HCT116 (cell line): ENCODE results near the gene UBA6. TPM values are rescaled to one million over a fixed set of nuclear protein-coding genes. Genes with fewer than 3 reads are reported as not detected.

Experiments
- ATAC-seq: fragments of 200-7000 bp; cut with Tn5 transposase; 2 replicates; pipeline ENCODE4 v1.9.1; 2020; ENCODE audit warnings: mild to moderate bottlenecking, moderate library complexity
- BruUV-seq: library from RNA; stranded (reverse); fragments of 400-500 nt; replicated peaks from 2 replicates; lab custom pipeline; 2021; lab: Mats Ljungman, UMichigan
- CTCF ChIA-PET: fragments of 300-600 bp; sonication (Branson Sonifier 250); formaldehyde crosslinking; loops from one replicate; lab custom pipeline; 2021; ENCODE audit warnings: antibody characterized with exemption; lab: Charles Lee
- POLR2A ChIA-PET: fragments of 300-600, 350-600 bp; sonication (Branson Sonifier 250); formaldehyde crosslinking; loops from one replicate; lab custom pipeline; 2021; ENCODE audit warnings: antibody characterized with exemption; lab: Charles Lee
- RAD21 ChIA-PET, 2 experiments: fragments of 300-600 bp; sonication (Branson Sonifier 250); formaldehyde crosslinking; loops; one replicate each; lab custom pipeline; 2023; ENCODE audit warnings: low total read pairs in 2 of 2; ENCODE audit not compliant: uncharacterized antibody in 2 of 2, unreplicated experiment in 2 of 2, low non-redundant PET in 1 of 2; lab: Charles Lee
- DNase-seq: peaks from one replicate; pipeline ENCODE4 v3.0.0-alpha.2; 2010; ENCODE audit warnings: low read depth, low spot score
- H2AFZ ChIP-seq: fragments of 200-600 bp; shearing (Covaris generic), sonication (generic); 2 replicates; pipeline ENCODE4 v1.6.1; 2017; ENCODE audit warnings: low read depth, mixed run types, mixed read lengths, antibody characterized with exemption, low read length; ENCODE audit not compliant: poor library complexity, severe bottlenecking
- H3K27ac ChIP-seq: 2 replicates; pipeline ENCODE4 v1.5.1; 2012; ENCODE audit warnings: low read depth, low read length
- H3K27me3 ChIP-seq: fragments of 200-600 bp; sonication (generic); 2 replicates; pipeline ENCODE4 v1.6.1; 2016; ENCODE audit warnings: mixed run types, low read length, mixed read lengths; ENCODE audit not compliant: insufficient read depth
- H3K36me3 ChIP-seq, 2 experiments: fragments of 200-500 bp in 1 of 2; fragments of 200-600 bp in 1 of 2; sonication (Bioruptor generic) in 1 of 2; sonication (generic) in 1 of 2; 2 replicates each; pipeline versions ENCODE4 v1.5.1 to v1.6.1; 2014 to 2016; ENCODE audit warnings: low read length in 2 of 2, inconsistent platforms in 1 of 2, mixed read lengths in 1 of 2, mixed run types in 1 of 2; ENCODE audit not compliant: insufficient read depth in 2 of 2, control insufficient read depth in 1 of 2
- H3K4me1 ChIP-seq, 2 experiments: fragments of 200-600 bp in 1 of 2; sonication (generic) in 1 of 2; 2 replicates each; pipeline versions ENCODE4 v1.5.1 to v1.6.1; 2012 to 2017; ENCODE audit warnings: low read length in 2 of 2, inconsistent platforms in 1 of 2, mild to moderate bottlenecking in 1 of 2, mixed read lengths in 1 of 2, mixed run types in 1 of 2, moderate library complexity in 1 of 2; ENCODE audit not compliant: insufficient read depth in 2 of 2, control insufficient read depth in 1 of 2
- H3K4me2 ChIP-seq: fragments of 200-600 bp; sonication (generic); 2 replicates; pipeline ENCODE4 v1.6.1; 2017; ENCODE audit warnings: mixed run types, low read length, mixed read lengths
- H3K4me3 ChIP-seq, 2 experiments: fragments of 200-600 bp in 1 of 2; sonication (generic) in 1 of 2; replicated peaks in 1 of 2; 2 replicates each; pipeline ENCODE4 v1.5.1; 2011 to 2016; ENCODE audit warnings: low read length in 2 of 2, control low read depth in 1 of 2, low read depth in 1 of 2, mild to moderate bottlenecking in 1 of 2, mixed read lengths in 1 of 2, mixed run types in 1 of 2
- H3K79me2 ChIP-seq: fragments of 200-600 bp; sonication (generic); 2 replicates; pipeline ENCODE4 v1.6.1; 2017; ENCODE audit warnings: mild to moderate bottlenecking, mixed run types, low read length, moderate library complexity, mixed read lengths; ENCODE audit not compliant: insufficient read depth
- H3K9ac ChIP-seq: fragments of 200-600 bp; sonication (generic); 2 replicates; pipeline ENCODE4 v1.6.1; 2016; ENCODE audit warnings: low read length, mixed read lengths
- H3K9me2 ChIP-seq: fragments of 200-600 bp; sonication (generic), shearing (Covaris generic); 2 replicates; pipeline ENCODE4 v1.6.1; 2017; ENCODE audit warnings: mixed run types, mild to moderate bottlenecking, moderate library complexity; ENCODE audit not compliant: insufficient read depth
- H3K9me3 ChIP-seq, 2 experiments: fragments of 200-500 bp in 1 of 2; fragments of 200-600 bp in 1 of 2; sonication (Bioruptor generic) in 1 of 2; sonication (generic) in 1 of 2; 2 replicates each; pipeline ENCODE4 v1.6.1; 2014 to 2017; ENCODE audit warnings: low read length in 2 of 2, mixed read lengths in 2 of 2, inconsistent platforms in 1 of 2, low read depth in 1 of 2, mild to moderate bottlenecking in 1 of 2, mixed run types in 1 of 2, moderate library complexity in 1 of 2; ENCODE audit not compliant: control insufficient read depth in 1 of 2, insufficient read depth in 1 of 2
- H4K20me1 ChIP-seq: fragments of 200-600 bp; sonication (generic), shearing (Covaris generic); 2 replicates; pipeline ENCODE4 v1.6.1; 2017; ENCODE audit warnings: mixed run types, mild to moderate bottlenecking, moderate library complexity; ENCODE audit not compliant: insufficient read depth
- CBX3 ChIP-seq: IDR thresholded peaks from 2 replicates; pipeline ENCODE4 v1.6.1; 2012; ENCODE audit warnings: low read depth
- CTCF ChIP-seq, 3 experiments: fragments of 200-600 bp in 1 of 3; sonication (generic) in 1 of 3; IDR thresholded peaks in 2 of 3; conservative IDR thresholded peaks in 1 of 3; 2 replicates each; pipeline ENCODE4 v1.5.1; 2012 to 2017; ENCODE audit warnings: low read depth in 2 of 3, low read length in 2 of 3, antibody characterized with exemption in 1 of 3, borderline replicate concordance in 1 of 3, control low read depth in 1 of 3, mild to moderate bottlenecking in 1 of 3, mixed read lengths in 1 of 3, mixed run types in 1 of 3, moderate library complexity in 1 of 3; ENCODE audit not compliant: insufficient read depth in 1 of 3
- ELF1 ChIP-seq: IDR thresholded peaks from 2 replicates; pipeline ENCODE4 v1.6.1; 2012; ENCODE audit warnings: low read depth, borderline replicate concordance
- EZH2 ChIP-seq: fragments of 200-600 bp; sonication (generic); IDR thresholded peaks from 2 replicates; pipeline ENCODE4 v1.6.1; 2017; ENCODE audit warnings: antibody characterized with exemption, mixed run types
- FOSL1 ChIP-seq: IDR thresholded peaks from 2 replicates; pipeline ENCODE4 v1.6.1; 2012; ENCODE audit warnings: low read depth
- JUND ChIP-seq: IDR thresholded peaks from 2 replicates; pipeline ENCODE4 v1.6.1; 2012
- POLR2A ChIP-seq: IDR thresholded peaks from 2 replicates; pipeline ENCODE4 v1.7.0; 2011; ENCODE audit warnings: borderline replicate concordance; ENCODE audit not compliant: insufficient read depth, insufficient read length; ENCODE audit errors: extremely low read depth
- POLR2AphosphoS5 ChIP-seq: IDR thresholded peaks from 2 replicates; pipeline ENCODE4 v1.6.1; 2011; ENCODE audit warnings: mild to moderate bottlenecking, low read depth, low read length, moderate library complexity
- SP1 ChIP-seq: IDR thresholded peaks from 2 replicates; pipeline ENCODE4 v1.6.1; 2012; ENCODE audit warnings: low read depth
- TCF7L2 ChIP-seq: IDR thresholded peaks from 2 replicates; pipeline ENCODE4 v1.7.0; 2011; ENCODE audit warnings: borderline replicate concordance, inconsistent platforms; ENCODE audit not compliant: insufficient read depth, insufficient read length; ENCODE audit errors: extremely low read depth
- ZFX ChIP-seq: fragments of 450-650 bp; IDR thresholded peaks from 2 replicates; pipeline ENCODE4 v1.6.1; 2017
- ZNF274 ChIP-seq: fragments of 200-500 bp; sonication (Bioruptor generic); IDR thresholded peaks from 2 replicates; pipeline ENCODE4 v1.6.1; 2014; ENCODE audit warnings: mild to moderate bottlenecking, low read depth, low read length, inconsistent platforms
- intact Hi-C: fragments of 100-400 bp; cut with micrococcal nuclease; formaldehyde crosslinking; loops from 2 replicates; pipeline ENCODE4 v1.10.0; 2022
- total RNA-seq: library from RNA; stranded (reverse); gene quantifications from one replicate; pipeline ENCODE4 v1.2.1, GENCODE V29; 2021; ENCODE audit not compliant: unreplicated experiment
- TF ChIP-seq, protein P1 (sequence below): IDR thresholded peaks from 2 replicates; pipeline ENCODE4 v1.6.1; 2012
- TF ChIP-seq, protein P2 (sequence below): IDR thresholded peaks from 2 replicates; pipeline ENCODE4 v1.6.1; 2012

UBA6 gene
- total RNA-seq, 1 experiment from 2014 or later = 98.9 TPM

GRCh38 chr4:67717586-67717985 lies 16.6 kb upstream of the UBA6 start:
- DNase-seq (no peak), ATAC-seq (no peak)
- CTCF ChIA-PET = no interaction called here
- no peaks in the 10 kb centered on the region for H4K20me1 ChIP-seq
- H3K9me2 ChIP-seq = no peaks in the 10 kb centered on the region
- TF ChIP-seq CTCF (IDR thresholded peaks at IDR 0.05 in 2 of 3, conservative IDR thresholded peaks at IDR 0.05 in 1 of 3; ENCODE audit: borderline replicate concordance in 1 of 3, insufficient read depth in 1 of 3, low read depth in 2 of 3, low read length in 2 of 3) (no peak), CBX3 (no peak), FOSL1 (no peak), TCF7L2 (no peak), POLR2A (no peak), EZH2 (no peak), ZFX (no peak), POLR2AphosphoS5 (no peak), SP1 (no peak), ZNF274 (no peak), JUND (no peak), ELF1 (no peak)
- TF ChIP-seq, protein P1, sequence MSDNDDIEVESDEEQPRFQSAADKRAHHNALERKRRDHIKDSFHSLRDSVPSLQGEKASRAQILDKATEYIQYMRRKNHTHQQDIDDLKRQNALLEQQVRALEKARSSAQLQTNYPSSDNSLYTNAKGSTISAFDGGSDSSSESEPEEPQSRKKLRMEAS = no peak
- TF ChIP-seq, protein P2, sequence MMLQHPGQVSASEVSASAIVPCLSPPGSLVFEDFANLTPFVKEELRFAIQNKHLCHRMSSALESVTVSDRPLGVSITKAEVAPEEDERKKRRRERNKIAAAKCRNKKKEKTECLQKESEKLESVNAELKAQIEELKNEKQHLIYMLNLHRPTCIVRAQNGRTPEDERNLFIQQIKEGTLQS = no peak
- H3K4me3 ChIP-seq = no peak overlapping the region
- H3K4me2 ChIP-seq = no peak overlapping the region
- H2AFZ ChIP-seq = no peak overlapping the region
- H3K9ac ChIP-seq = no peak overlapping the region
- H3K27me3 ChIP-seq = no peaks in the 10 kb centered on the region
- H3K27ac ChIP-seq = no peak overlapping the region
- H3K9me3 ChIP-seq = no peaks in the 10 kb centered on the region
- intact Hi-C loops = no loop called here
- BruUV-seq = no TSS peak
- peaks cover 14 to 49% of the 10 kb centered on the region in 2 experiments for H3K4me1 ChIP-seq
- POLR2A ChIA-PET = no interaction called here
- RAD21 ChIA-PET = no interaction called here
- H3K36me3 ChIP-seq = no peaks in the 10 kb centered on the region
- peaks cover 5% of the 10 kb centered on the region; the same call in 1 of the 2 replicates for H3K79me2 ChIP-seq
